Trophoblast cell (in vitro differentiated cells and primary cell): ENCODE data around the gene CSF1R.
A peak's percentile ranks its signal among the peaks of the same experiment; 100 is the strongest.

Experiments
- DNase-seq, 2 donors: peaks; one replicate each; pipeline ENCODE4 v3.0.0-alpha.2; 2016
- H2AFZ ChIP-seq: 2 replicates; pipeline ENCODE4 v1.6.1; 2013; ENCODE audit warnings: low read length, moderate library complexity, mild to moderate bottlenecking; ENCODE audit not compliant: insufficient read depth, poor library complexity
- H2AK5ac ChIP-seq: 2 replicates; pipeline ENCODE4 v1.6.1; 2013; ENCODE audit warnings: mild to moderate bottlenecking, low read length
- H2BK120ac ChIP-seq: 2 replicates; pipeline ENCODE4 v1.6.1; 2013; ENCODE audit warnings: low read length, mild to moderate bottlenecking, moderate library complexity; ENCODE audit not compliant: insufficient read depth, poor library complexity
- H2BK12ac ChIP-seq: 2 replicates; pipeline ENCODE4 v1.6.1; 2013; ENCODE audit warnings: mild to moderate bottlenecking, low read length, moderate library complexity
- H2BK5ac ChIP-seq: 2 replicates; pipeline ENCODE4 v1.6.1; 2013; ENCODE audit warnings: low read length, low read depth, moderate library complexity, mild to moderate bottlenecking; ENCODE audit not compliant: poor library complexity
- H3K14ac ChIP-seq: 2 replicates; pipeline ENCODE4 v1.6.1; 2013; ENCODE audit warnings: mild to moderate bottlenecking, low read length
- H3K18ac ChIP-seq: 2 replicates; pipeline ENCODE4 v1.6.1; 2013; ENCODE audit warnings: mild to moderate bottlenecking, low read length
- H3K23ac ChIP-seq: 2 replicates; pipeline ENCODE4 v1.6.1; 2013; ENCODE audit warnings: low read length
- H3K27ac ChIP-seq: 2 replicates; pipeline ENCODE4 v1.5.1; 2013; ENCODE audit warnings: low read depth, mild to moderate bottlenecking, inconsistent platforms, low read length, moderate library complexity
- H3K27me3 ChIP-seq: 2 replicates; pipeline ENCODE4 v1.6.1; 2013; ENCODE audit warnings: inconsistent platforms, mild to moderate bottlenecking, low read length, moderate library complexity; ENCODE audit not compliant: insufficient read depth
- H3K36me3 ChIP-seq, 2 experiments: 1 replicate in 1 of 2; 2 replicates in 1 of 2; pipeline ENCODE4 v1.6.1; 2013; ENCODE audit warnings: low read length in 2 of 2, mild to moderate bottlenecking in 2 of 2, moderate library complexity in 1 of 2; ENCODE audit not compliant: insufficient read depth in 2 of 2, control insufficient read depth in 1 of 2
- H3K4ac ChIP-seq: 2 replicates; pipeline ENCODE4 v1.6.1; 2013; ENCODE audit warnings: low read depth, mild to moderate bottlenecking, low read length, moderate library complexity
- H3K4me1 ChIP-seq, 2 experiments: 1 replicate in 1 of 2; 2 replicates in 1 of 2; pipeline ENCODE4 v1.6.1; 2013; ENCODE audit warnings: low read length in 2 of 2, mild to moderate bottlenecking in 2 of 2, moderate library complexity in 1 of 2; ENCODE audit not compliant: insufficient read depth in 2 of 2, control insufficient read depth in 1 of 2
- H3K4me2 ChIP-seq: 2 replicates; pipeline ENCODE4 v1.6.1; 2013; ENCODE audit warnings: inconsistent platforms, mild to moderate bottlenecking, low read length, moderate library complexity
- H3K4me3 ChIP-seq: 2 replicates; pipeline ENCODE4 v1.5.1; 2013; ENCODE audit warnings: mild to moderate bottlenecking, low read depth, low read length, inconsistent platforms
- H3K79me1 ChIP-seq: one replicate; pipeline ENCODE4 v1.6.1; 2013; ENCODE audit warnings: low read length
- H3K79me2 ChIP-seq: 2 replicates; pipeline ENCODE4 v1.6.1; 2013; ENCODE audit warnings: low read length, mild to moderate bottlenecking; ENCODE audit not compliant: control insufficient read depth, insufficient read depth, poor library complexity
- H3K9ac ChIP-seq: 2 replicates; pipeline ENCODE4 v1.6.1; 2013; ENCODE audit warnings: mild to moderate bottlenecking, low read length
- H3K9me3 ChIP-seq: 2 replicates; pipeline ENCODE4 v1.6.1; 2013; ENCODE audit warnings: low read depth, mild to moderate bottlenecking, control low read depth, inconsistent platforms, low read length; ENCODE audit not compliant: insufficient read depth
- H4K12ac ChIP-seq: 2 replicates; pipeline ENCODE4 v1.6.1; 2013; ENCODE audit warnings: low read depth, mild to moderate bottlenecking, low read length, moderate library complexity
- H4K8ac ChIP-seq: 2 replicates; pipeline ENCODE4 v1.6.1; 2013; ENCODE audit warnings: low read depth, mild to moderate bottlenecking, low read length, moderate library complexity
- H4K91ac ChIP-seq: one replicate; pipeline ENCODE4 v1.6.1; 2013; ENCODE audit warnings: low read depth, mild to moderate bottlenecking, low read length, moderate library complexity
- WGBS: extraction: QIAGEN DNeasy Blood & Tissue Kit; methylation state at CpG from one replicate; pipeline ENCODE4 v1.1.7; 2013; ENCODE audit warnings: missing lambda C conversion rate; ENCODE audit not compliant: insufficient read length, insufficient coverage; ENCODE audit errors: extremely low coverage; 5-methylcytosine and 5-hydroxymethylcytosine counted together

CSF1R gene

GRCh38 chr5:150129813-150130492 is 43.6 kb upstream of the CSF1R start:
- H2AK5ac ChIP-seq: peak overlapping the region; percentile 67
- peak; percentile 59 to 85 for DNase-seq
- H3K4me1 ChIP-seq: peaks cover 0 to 4% of the 10 kb centered on the region in 2 experiments
- peak overlapping the region; percentile 44 for H3K18ac ChIP-seq
- peaks cover 5% of the 10 kb centered on the region for H3K9me3 ChIP-seq
- no peak overlapping the region for H3K27ac ChIP-seq
- peak overlapping the region; percentile 5 for H4K8ac ChIP-seq
- H3K14ac ChIP-seq: no peak overlapping the region
- H3K27me3 ChIP-seq: no peaks in the 10 kb centered on the region
- H3K9ac ChIP-seq: no peak overlapping the region
- H3K79me2 ChIP-seq: peaks cover 2% of the 10 kb centered on the region
- no peak overlapping the region for H2AFZ ChIP-seq
- peaks cover 9% of the 10 kb centered on the region for H3K79me1 ChIP-seq
- no peak overlapping the region for H2BK12ac ChIP-seq
- no peak overlapping the region for H3K4me2 ChIP-seq
- no peak overlapping the region for H2BK120ac ChIP-seq
- peaks cover 67 to 78% of the 10 kb centered on the region in 2 experiments for H3K36me3 ChIP-seq
- no peak overlapping the region for H4K12ac ChIP-seq
- H3K23ac ChIP-seq: no peak overlapping the region
- no CpG with 5 or more reads among the region's 25 CpGs for whole genome bisulfite sequencing
- no peak overlapping the region for H3K4ac ChIP-seq
- no peak overlapping the region for H2BK5ac ChIP-seq
- H4K91ac ChIP-seq: peak overlapping the region; percentile 13
- H3K4me3 ChIP-seq: peak overlapping the region; percentile 33

GRCh38 chr5:150129454-150129812 is 43.1 kb upstream of the CSF1R start:
- Histone ChIP-seq H3K36me3 (peaks cover 65 to 77% of the 10 kb centered on the region in 2 experiments), H3K79me2 (peaks cover 2% of the 10 kb centered on the region), H3K18ac (peak overlapping the region; percentile 44), H2AFZ (no peak overlapping the region), H3K4me3 (peak overlapping the region; percentile 33), H3K14ac (no peak overlapping the region), H3K9me3 (peaks cover 5% of the 10 kb centered on the region), H3K27ac (no peak overlapping the region), H3K4me1 (peaks cover 0 to 4% of the 10 kb centered on the region in 2 experiments), H3K4ac (no peak overlapping the region), H3K9ac (no peak overlapping the region), H3K27me3 (no peaks in the 10 kb centered on the region), H4K8ac (peak overlapping the region; percentile 5), H2BK5ac (no peak overlapping the region), H2BK12ac (no peak overlapping the region), H4K12ac (no peak overlapping the region), H2AK5ac (peak overlapping the region; percentile 67), H4K91ac (peak overlapping the region; percentile 9), H2BK120ac (no peak overlapping the region), H3K23ac (no peak overlapping the region), H3K79me1 (peaks cover 9% of the 10 kb centered on the region), H3K4me2 (no peak overlapping the region)
- no CpG with 5 or more reads among the region's 8 CpGs for WGBS
- DNase-seq: peak in 1 of 2 donors; percentile 29

- peaks cover 9% of the 10 kb centered on the region for H3K79me1 ChIP-seq
- H2BK12ac ChIP-seq: peak overlapping the region; percentile 3
- no peaks in the 10 kb centered on the region for H3K27me3 ChIP-seq
- H4K12ac ChIP-seq: peak overlapping the region; percentile 6
- peaks cover 0 to 8% of the 10 kb centered on the region in 2 experiments for H3K4me1 ChIP-seq
- no peak overlapping the region for H2BK5ac ChIP-seq
- peaks cover 60 to 75% of the 10 kb centered on the region in 2 experiments for H3K36me3 ChIP-seq
- no CpG with 5 or more reads among the region's 6 CpGs for WGBS
- H2BK120ac ChIP-seq: no peak overlapping the region
- no peak overlapping the region for H3K4me2 ChIP-seq
- peak overlapping the region; percentile 56 for H4K91ac ChIP-seq
- H2AFZ ChIP-seq: no peak overlapping the region
- peaks cover 2% of the 10 kb centered on the region for H3K79me2 ChIP-seq
- H2AK5ac ChIP-seq: peak overlapping the region; percentile 10
- no peak overlapping the region for H3K4me3 ChIP-seq
- H3K27ac ChIP-seq: no peak overlapping the region
- no peak overlapping the region for H3K14ac ChIP-seq
- no peak overlapping the region for H3K9ac ChIP-seq
- no peak overlapping the region for H3K18ac ChIP-seq
- H3K4ac ChIP-seq: no peak overlapping the region
- DNase-seq: no peak
- peaks cover 5% of the 10 kb centered on the region for H3K9me3 ChIP-seq
- no peak overlapping the region for H3K23ac ChIP-seq
- H4K8ac ChIP-seq: no peak overlapping the region
Observed at GRCh38 chr5:150126921-150127265, 40.5 kb upstream of the CSF1R start.

GRCh38 chr5:150126199-150126920 is 40.0 kb upstream of the CSF1R start:
- Histone ChIP-seq H3K36me3 (peaks cover 62 to 77% of the 10 kb centered on the region in 2 experiments), H3K27ac (no peak overlapping the region), H4K91ac (no peak overlapping the region), H4K8ac (no peak overlapping the region), H3K9me3 (peaks cover 5% of the 10 kb centered on the region), H3K18ac (no peak overlapping the region), H3K27me3 (no peaks in the 10 kb centered on the region), H3K14ac (no peak overlapping the region), H3K4me3 (no peak overlapping the region), H2BK120ac (no peak overlapping the region), H2AFZ (no peak overlapping the region), H3K4me2 (no peak overlapping the region), H2BK12ac (no peak overlapping the region), H2BK5ac (no peak overlapping the region), H3K79me1 (peaks cover 9% of the 10 kb centered on the region), H3K23ac (no peak overlapping the region), H4K12ac (peak overlapping the region; percentile 6), H3K9ac (no peak overlapping the region), H3K4me1 (peaks cover 0 to 8% of the 10 kb centered on the region in 2 experiments), H3K4ac (no peak overlapping the region), H3K79me2 (peaks cover 2% of the 10 kb centered on the region), H2AK5ac (no peak overlapping the region)
- WGBS: no CpG with 5 or more reads among the region's 10 CpGs
- no peak for DNase-seq
